Suprapubic skin (tissue), 3 donors: ENCODE results near the gene PDE2A.

Experiments used
- EP300 ChIP-seq: sonication (generic); formaldehyde crosslinking; IDR thresholded peaks from one replicate; pipeline ENCODE4 v1.6.1; 2017; ENCODE audit warnings: antibody characterized with exemption
- TF ChIP-seq, protein P1 (sequence below), 2 donors: fragments of 200-600 bp in 1 of 2; fragments of 450-650 bp in 1 of 2; sonication (generic) in 1 of 2; IDR thresholded peaks; one replicate each; pipeline ENCODE4 v1.5.1; 2016 to 2019; ENCODE audit warnings: antibody characterized with exemption in 2 of 2, mild to moderate bottlenecking in 1 of 2, moderate library complexity in 1 of 2

GRCh38 chr11:72569966-72570892 is 104.0 kb downstream of the PDE2A start:
- TF ChIP-seq, protein P1, sequence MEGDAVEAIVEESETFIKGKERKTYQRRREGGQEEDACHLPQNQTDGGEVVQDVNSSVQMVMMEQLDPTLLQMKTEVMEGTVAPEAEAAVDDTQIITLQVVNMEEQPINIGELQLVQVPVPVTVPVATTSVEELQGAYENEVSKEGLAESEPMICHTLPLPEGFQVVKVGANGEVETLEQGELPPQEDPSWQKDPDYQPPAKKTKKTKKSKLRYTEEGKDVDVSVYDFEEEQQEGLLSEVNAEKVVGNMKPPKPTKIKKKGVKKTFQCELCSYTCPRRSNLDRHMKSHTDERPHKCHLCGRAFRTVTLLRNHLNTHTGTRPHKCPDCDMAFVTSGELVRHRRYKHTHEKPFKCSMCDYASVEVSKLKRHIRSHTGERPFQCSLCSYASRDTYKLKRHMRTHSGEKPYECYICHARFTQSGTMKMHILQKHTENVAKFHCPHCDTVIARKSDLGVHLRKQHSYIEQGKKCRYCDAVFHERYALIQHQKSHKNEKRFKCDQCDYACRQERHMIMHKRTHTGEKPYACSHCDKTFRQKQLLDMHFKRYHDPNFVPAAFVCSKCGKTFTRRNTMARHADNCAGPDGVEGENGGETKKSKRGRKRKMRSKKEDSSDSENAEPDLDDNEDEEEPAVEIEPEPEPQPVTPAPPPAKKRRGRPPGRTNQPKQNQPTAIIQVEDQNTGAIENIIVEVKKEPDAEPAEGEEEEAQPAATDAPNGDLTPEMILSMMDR (IDR thresholded peaks at IDR 0.05), result no peak
- TF ChIP-seq EP300, result no peak
